G401.6 (cell line): ENCODE results near the gene DCXR.

ENCODE experiments used
- FAIRE-seq: peaks from 2 replicates; lab custom pipeline; 2012; peaks lifted over from hg19 to GRCh38; lab: Jason Lieb, UNC

The DCXR gene

DNA sequence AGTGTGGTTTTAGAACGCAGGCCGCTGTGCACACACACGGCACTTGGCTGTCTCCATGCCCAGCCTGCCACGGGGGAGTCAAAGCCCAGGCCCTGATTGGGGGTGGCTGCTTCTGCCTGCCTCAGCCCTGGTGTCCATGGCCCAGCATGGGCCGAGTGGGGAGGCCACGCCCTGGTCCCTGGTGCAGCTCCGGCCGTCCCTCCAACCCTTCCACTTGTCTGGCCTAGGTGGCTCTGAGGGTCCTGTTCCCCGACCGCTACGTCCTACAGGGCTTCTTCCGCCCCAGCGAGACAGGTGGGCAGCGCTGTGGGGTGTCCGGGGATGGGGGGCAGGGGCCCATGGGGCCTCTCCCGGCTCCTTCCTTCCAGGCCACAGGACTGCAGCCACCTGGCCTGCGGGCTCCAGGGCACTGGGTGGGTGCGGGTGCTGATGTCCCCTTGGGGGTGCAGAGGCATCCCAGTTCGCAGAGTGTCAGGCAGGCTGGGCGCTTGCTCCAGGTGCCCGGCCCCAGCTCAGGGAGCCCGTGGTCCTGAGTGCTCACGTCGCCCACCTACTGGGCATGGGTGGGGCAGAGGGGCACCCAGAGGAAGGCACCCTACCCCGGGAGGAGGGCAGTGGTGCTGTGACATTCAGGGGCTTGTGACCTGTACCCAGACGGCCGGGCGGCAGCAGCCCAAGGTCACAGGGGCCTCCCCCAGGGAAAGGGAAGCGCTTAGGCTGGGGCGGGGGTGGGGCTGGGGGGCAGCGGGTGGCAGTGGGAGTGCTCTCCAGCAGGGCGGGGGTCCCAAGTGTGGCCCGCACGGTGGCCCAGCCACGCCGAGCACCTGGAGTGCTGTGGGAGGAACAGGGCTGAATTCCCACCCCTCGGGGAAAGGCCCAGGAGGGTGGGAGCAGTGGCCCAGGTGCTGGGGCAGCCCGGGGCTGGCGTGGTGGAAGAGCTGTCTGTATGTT is 26.6 kb downstream of the DCXR start:
- no peak for FAIRE-seq

DNA sequence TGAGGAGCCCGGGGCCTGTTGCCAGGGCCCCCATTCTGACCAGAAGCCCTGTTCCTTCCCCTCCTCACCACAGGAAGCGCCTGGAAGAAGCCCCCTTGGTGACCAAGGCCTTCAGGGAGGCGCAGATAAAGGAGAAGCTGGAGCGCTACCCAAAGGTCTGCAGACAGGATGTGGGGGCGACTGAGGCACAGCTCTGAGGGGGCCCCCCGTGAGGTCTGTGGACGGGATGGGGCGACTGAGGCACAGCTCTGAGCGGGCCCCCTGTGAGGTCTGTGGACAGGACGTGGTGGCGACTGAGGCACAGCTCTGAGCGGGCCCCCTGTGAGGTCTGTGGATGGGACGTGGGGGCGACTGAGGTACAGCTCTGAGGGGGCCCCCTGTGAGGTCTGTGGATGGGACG is 28.1 kb downstream of the DCXR start:
- FAIRE-seq = no peak

DNA sequence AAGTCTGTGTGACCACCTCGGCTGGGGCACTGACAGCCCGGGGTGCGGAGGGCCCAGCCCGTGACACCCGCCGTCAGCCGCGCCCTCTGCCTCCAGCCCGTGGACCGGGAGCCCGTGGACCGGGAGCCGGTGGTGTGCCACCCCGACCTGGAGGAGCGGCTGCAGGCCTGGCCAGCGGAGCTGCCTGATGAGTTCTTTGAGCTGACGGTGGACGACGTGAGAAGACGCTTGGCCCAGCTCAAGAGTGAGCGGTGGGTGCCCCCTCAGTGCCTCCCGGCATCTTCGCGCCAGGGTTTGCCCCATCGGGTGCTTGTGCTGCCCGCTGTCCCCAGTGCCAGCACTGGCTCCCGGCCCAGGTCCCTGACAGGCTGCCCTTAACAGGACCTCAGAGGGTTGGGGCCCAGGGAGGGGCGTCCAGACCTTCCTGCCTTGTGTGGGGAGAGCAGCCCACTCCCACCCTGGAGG is 28.5 kb downstream of the DCXR start:
- FAIRE-seq = no peak

DNA sequence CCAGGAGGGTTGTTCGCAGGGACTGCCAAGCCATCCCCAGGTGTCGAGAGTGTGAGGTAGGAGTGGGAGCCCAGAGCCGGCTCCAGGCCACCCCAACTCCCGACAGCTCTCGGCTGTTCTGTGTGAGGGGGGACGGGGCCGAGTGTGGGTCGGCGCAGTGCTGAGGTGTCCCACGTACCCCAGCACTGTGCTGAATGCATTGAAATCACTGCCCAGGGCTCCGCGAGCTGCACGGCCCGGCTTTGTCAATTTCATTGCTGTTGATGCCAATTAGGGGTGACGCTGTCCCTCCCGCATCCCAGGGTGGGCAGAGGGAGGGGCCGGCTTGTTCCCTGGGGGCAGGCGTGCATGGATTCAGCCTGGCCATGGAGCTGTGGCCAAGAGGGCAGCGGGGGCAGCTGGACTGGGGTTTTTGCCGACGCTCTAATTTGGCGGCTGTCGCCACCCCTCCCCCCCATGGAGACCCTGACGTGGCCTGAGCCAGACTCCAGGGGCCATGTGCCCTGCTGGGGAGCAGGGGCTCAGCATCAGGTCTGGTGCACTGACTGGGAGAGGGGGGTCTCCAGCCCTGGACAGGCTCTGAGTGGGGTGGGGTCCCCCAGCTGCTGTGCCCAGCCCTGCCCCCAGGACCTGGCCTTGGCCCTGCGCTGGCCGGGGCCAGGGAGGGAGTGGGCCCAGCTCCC is 29.1 kb downstream of the DCXR start:
- no peak for FAIRE-seq

DNA sequence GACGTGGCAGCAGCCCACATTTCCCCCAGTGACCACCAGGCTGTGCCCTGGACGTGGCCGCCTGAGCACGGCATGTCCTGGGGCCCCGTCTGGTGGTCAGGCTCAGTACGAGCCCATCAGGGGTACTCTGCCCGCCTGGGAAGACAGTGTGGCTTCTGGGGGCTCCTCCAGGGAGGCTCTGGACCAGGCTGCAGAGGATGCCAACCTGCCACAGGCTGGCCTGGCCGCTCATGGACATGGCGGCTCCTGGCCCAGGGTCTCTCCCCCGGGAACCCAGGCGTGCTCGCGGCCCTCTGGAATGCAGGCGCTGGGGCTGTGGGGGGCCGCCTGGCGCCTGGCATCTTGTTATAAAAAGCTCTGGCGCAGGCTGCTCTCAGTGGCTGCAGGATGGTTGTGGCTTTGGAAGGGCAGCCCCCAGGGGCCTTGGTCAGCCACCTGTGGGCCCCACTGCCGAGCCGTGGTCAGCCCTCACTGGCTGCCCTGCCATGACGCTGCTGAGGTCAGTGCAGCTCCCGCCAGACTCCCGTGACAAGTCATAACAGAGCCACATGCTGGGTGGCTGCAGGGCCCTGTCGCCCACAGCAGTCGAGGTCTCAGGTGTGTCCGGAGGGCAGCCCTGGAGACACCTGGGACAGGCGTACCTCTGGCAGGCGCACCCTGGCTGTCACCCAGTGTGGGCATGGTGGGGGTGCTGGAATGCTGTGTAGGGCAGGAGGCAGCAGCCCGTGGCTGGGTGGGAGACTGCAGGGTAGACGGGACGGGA is 29.8 kb downstream of the DCXR start:
- FAIRE-seq = no peak

DNA sequence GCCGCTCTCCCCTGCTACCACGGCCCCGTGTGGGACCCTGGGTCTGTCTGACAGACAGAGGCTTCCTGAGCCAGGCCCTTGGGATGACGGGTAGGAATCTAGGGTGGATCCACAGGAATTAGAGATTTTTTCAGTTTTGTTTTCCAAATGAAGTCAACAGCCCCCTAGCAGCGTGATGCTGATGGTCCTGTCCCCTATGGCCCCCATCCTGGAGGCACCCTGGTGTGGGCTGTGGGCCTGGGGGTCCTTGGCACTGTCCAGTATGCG is 30.3 kb downstream of the DCXR start:
- no peak for FAIRE-seq

DNA sequence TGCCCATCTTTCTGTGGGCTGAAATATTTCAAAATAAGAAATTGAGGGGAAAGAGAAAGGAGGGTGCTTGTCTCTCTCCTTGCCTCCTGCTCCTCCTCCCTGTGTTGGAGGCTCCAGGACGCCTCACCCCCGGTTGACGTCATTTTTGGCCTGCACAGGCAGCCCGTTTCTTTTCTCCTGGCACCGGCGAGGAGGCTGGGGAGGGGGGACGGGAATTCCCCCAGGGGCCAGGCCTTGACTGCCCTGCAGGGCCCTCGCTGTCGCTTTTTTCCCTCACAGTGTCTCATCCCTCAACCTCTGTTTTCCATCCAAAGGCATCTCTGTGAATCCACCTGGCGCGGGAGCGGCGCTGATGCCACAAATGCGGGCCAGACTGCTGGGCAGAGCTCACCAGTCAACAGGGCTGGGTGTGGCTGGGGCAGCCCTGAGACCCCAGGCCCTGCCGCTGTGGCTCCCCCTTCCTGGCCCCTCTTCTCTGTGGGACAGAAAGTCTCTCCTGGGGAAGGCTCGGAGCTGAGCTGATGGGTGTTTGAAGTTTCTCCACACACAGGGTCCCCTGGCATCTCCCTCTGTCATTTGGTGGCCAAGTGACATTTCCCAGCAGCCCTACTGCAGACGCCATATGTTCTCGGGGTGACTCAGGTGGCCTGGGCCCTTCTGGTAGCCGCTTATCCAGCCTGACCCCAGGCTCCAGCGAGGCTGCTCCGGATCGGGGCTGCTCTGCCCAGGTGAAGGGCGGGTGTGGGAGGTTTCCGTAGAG is 30.8 kb downstream of the DCXR start:
- FAIRE-seq = no peak

DNA sequence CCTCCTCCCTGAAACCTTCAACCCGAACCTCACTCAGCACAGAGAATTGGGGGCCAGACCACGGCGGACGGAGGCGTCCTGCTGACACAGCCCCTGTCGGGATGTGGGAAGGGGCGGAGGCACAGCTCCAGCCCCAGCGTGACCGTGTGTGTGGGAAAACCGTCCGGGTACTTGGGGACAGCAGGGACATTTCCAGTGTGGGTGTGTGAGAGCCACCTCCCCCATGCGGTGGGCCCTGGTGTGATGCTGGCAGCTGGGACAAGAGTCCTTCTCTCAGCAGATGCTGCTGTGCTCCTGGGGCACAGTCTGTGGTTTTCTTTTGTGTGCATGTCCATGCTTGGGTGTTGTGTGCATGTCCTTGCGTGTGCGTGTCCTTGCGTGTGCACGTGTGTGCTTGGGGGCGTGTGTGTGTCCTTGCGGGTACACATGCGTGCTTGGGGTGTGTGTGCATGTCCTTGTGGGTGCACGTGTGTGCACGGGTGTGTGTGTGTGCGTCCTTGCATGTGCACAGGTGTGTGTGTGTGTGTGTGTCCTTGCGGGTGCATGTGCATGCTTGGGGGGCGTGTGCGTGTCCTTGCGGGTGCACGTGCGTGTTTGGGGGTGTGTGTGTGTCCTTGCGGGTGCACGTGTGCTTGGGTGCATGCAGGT is 31.7 kb downstream of the DCXR start:
- no peak for FAIRE-seq

DNA sequence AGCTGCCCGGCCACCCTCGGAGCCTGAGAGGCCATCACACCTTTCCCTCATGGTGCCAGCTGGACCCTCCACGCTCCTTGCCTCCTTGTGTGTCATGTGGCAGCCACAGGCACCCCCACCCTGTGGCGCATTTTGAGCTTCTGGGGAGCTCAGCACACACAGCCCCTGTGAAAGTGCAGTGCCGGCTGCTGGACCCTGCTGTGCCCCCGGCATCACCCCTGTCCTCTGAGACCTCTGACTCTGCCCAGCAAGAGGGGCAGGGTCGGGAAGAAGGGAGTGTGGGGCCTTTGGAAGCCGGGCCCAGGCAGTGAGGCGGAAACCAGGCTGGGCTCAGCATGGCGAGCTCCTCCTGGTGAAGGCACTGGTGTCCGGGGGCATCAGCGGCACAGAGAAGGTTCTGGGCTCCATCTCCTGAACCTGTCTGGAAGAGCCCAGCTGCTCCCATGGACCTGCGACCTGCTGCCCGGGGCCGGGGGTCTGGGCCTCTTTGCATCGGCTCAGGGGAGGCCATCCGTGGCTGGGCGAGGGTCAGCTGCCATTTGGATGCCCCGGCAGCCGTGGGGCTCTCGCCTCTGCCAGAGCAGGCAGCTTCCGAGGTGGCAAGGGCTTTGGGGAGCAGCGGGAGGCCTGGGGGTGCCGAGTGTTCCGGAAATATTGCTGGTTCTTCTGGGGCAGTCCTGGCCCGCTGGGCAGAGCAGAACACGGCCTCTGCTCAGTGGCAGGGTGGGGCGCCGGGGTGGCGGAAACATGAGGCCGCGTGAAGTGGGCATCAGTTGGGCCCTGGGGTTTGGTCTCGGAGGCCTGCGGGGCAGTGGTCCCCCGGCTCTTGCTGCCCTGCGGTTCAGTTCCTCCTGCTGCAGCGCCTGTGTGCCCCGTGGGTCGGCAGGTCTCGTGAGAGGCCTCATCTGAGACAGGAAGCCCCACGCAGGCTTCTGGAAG is 32.7 kb downstream of the DCXR start:
- no peak for FAIRE-seq

DNA sequence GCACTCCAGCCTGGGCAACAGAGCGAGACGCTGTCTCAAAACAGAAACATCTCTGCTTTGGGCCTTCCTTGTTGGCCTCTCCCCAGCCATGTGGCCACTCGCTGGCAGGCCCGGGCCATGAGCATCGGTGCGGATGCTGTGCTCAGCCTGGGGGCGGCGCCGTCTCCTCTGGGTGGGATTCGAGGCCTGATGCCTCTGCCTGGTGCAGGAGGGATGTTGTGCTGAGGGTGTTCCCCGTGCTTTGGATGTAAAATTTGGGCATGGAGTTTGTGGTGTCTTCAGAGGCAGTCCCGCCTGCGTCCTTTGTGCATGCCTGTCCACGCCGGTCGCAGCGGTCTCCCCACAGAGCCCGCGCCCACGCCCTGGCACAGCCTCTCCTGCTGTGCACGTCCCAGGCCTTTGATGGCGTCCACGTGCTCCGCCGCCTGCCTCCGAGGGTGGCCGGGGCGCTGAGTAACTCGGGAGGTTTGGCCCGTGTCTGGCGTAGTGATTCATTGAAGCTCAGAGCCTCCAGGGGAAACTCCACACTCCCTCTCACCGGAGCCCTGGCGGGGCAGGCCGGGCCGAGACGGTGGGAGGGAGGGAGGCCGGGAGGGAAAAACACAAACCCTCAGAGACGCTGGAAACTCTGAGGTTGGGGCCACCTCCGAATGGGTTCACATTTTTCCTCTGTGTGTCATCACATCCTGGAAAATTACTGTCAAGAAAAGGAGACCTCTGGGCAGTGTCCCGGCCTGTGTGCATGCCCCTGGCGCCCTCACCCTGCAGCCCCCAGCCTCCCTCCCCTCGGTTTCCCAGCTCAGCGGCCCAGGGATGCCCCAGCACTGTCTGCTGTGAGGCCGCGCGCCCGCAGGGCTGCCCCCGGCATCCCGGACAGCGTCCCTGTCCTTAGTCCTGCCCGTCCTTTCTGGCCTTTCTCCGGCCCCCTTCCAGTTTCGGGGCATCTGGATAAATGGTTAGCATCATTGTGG is 33.8 kb downstream of the DCXR start:
- FAIRE-seq = peak; percentile 91

DNA sequence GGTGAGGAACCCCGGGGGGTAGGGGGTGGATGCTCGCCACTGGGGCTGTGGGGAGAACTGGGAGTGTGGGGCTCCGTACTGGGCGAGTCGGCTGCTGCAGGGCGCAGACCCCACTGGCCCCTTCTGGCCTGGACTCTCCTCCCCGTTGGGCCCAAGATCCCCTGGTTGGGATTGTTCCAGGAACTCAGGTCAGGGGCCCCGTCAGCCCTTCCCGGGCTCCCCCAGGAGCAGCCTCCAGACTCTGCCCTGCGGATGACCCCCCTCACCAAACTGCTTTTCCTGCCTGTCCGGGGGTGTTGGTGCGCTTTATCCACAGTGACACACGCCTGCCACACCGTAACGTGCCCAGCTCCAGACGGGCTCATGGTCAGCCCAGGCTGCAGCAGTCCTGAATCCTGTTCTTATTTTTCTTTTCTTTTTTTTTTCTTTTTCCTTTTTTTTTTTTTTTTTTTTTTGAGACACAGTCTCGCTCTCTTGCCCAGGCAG is 35.9 kb downstream of the DCXR start:
- FAIRE-seq = no peak

DNA sequence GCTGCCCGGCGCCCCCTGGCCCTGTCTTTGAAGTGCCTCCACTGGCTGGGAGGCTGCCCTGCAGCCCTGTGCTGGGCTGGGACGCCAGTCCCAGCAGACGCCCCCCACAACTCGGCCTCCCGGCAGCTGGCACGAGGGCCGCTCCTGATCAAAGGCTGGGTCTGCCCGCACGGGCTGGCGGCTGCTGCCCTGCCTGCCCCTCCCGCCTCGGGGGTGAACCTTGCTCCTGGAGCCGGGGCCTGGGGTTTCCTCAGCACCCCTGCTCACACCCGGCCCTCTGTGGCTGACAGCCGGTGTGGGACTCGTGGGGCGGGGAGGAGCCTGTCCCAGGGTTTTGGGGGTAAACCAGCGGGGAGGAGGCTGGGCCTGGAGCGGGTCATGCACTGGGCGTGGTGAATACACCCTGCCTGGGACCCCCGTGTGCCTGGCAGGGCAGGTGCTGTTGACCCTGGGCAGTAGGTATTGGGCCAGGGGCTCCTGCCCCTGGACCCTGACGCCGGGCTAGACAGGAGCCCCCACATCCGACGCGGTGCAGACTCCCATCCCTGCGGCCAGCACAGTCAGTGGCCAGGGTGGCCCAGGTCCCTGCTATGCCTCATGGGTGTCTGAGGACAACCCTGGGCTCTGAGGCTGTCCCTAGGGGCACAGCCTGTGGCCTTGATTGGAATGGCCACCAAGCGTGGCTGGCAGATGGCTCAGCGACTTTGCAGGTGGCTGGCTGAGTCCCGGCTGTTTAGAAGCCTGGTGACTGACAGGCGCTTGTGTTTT is 36.5 kb downstream of the DCXR start:
- FAIRE-seq = no peak

DNA sequence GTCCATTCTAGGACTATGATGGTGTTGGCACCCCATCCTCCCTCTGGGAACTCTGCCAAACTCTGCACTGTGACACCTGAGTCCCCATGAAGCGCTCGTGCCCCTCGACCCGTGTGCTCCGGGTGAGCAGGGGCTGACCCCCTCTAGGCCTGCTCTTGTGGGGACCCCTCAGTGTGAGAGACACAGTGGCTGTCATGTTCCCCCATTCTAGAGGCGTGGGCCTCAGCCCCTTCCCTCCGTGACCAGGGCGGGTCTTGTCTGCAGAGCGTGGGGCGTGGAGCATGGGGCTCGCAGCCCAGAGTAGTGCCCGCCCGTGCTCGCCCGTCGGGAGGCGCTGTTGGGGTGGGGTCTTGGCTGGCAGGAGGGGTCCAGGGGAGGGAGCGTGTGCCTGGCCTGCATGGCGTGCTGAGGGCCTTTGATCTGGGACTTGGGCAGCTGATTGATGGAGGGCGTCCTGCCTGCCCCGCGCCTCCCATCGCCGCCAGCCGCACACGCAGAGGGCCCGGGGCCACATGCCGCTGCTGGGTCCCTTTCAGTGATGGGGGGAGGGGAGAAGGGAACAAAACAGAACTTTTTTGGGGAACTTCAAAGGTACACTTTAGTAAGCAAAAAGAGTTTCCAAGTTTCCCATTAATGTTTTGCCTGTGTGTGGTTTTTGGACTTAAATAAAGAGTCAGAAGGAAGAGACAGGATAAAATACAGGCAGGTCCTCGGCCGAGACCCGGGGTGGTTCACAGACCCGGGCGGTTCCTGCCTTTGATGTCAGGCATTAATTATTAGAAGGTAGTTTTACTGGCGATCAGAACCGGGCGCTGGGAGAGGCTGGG is 37.3 kb downstream of the DCXR start:
- no peak for FAIRE-seq

DNA sequence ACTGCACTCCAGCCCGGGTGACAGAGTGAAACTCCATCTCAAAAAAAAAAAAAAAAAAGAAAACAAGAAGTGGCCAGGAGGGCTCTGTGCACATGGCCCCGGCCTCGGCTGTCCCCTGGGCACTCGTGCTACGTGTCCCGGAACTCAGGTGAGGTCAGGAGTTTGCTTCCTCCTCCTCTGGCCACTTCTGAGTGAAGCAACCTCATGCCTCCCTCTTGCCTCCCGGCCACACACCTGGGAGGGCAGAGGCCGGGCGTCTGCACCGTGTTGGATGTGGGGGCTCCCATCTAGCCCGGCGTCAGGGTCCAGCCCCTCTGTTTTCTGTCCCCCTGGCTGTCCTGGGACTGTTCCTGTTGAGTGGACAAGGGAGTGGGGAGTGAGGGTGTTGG is 37.9 kb downstream of the DCXR start:
- FAIRE-seq = no peak

DNA sequence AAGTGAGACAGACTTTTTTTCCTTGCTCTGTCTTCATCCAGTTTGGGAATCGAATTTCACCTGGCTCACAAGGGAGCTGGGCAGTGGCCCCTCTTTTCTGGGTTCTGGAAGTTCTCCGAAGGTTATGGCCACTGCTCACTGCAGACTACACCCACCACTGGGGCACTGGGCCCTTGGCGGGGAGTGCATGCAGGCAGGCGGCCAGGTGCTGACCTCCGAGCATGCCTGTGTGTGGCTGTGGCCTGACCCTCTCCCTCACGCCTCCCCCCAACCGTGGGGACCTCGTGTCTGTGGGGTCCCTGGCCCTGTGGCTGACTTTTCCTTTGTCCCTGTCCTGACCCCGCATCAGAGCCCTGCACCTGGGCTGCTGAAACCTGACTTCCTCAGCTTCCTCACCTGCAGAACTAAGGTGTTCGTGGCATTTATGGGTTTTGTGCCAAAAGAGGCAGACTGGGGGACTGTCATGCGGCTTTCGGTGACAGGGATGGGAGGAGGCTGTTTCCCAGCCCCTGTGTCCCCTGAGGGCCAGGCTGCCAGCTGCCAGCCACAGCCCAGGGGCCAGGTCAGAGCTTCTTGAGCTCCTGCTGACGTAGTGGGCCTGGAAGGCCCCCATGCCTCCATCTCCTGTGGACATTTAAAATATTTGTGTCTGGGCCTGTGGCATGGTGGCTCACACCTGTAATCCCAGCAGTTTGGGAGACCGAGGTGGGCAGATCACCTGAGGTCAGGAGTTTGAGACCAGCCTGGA is 38.6 kb downstream of the DCXR start:
- no peak for FAIRE-seq

DNA sequence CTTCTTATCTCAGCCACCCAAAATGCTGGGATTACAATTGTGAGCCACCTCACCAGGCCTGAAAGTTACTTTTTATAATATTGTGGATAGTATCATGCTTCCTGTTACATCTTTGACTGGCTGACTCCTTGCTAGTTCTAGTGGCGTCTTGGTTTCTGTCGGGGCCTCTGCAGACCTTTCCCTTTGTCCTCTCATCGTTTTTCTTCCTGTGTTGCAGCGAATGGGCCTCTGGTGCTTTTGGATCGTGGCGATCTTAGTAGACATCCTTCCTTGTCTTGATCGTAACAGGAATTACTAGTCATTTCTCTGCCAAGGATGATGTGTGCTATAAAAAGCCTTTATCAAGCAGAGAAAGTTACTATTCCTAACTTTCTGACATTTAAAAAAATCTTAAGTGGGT is 39.3 kb downstream of the DCXR start:
- FAIRE-seq = no peak
